Ishikawa (cell line): ENCODE data around the gene KDM5B.

Experiments
- CEBPB ChIP-seq: IDR thresholded peaks from 2 replicates; pipeline ENCODE4 v1.6.1; 2012
- CREB1 ChIP-seq: IDR thresholded peaks from 2 replicates; pipeline ENCODE4 v1.6.1; 2012; ENCODE audit warnings: low read depth
- EGR1 ChIP-seq: IDR thresholded peaks from 2 replicates; pipeline ENCODE4 v1.6.1; 2012
- EP300 ChIP-seq: IDR thresholded peaks from 2 replicates; pipeline ENCODE4 v1.6.1; 2012; ENCODE audit warnings: borderline replicate concordance
- FOXM1 ChIP-seq: IDR thresholded peaks from 2 replicates; pipeline ENCODE4 v1.6.1; 2012; ENCODE audit warnings: low read depth, borderline replicate concordance
- NFIC ChIP-seq: IDR thresholded peaks from 2 replicates; pipeline ENCODE4 v1.6.1; 2012
- RAD21 ChIP-seq: IDR thresholded peaks from 2 replicates; pipeline ENCODE4 v1.6.1; 2012; ENCODE audit warnings: low read depth
- TAF1 ChIP-seq: IDR thresholded peaks from 2 replicates; pipeline ENCODE4 v1.6.1; 2012; ENCODE audit warnings: low read depth, mild to moderate bottlenecking
- TCF12 ChIP-seq: IDR thresholded peaks from 2 replicates; pipeline ENCODE4 v1.6.1; 2012; ENCODE audit warnings: low read depth
- TEAD4 ChIP-seq: IDR thresholded peaks from 2 replicates; pipeline ENCODE4 v1.6.1; 2012
- YY1 ChIP-seq: IDR thresholded peaks from 2 replicates; pipeline ENCODE4 v1.6.1; 2012; ENCODE audit warnings: low read depth
- ZBTB7A ChIP-seq: IDR thresholded peaks from 2 replicates; pipeline ENCODE4 v1.6.1; 2012; ENCODE audit warnings: low read depth
- TF ChIP-seq, protein P1 (sequence below): IDR thresholded peaks from 2 replicates; pipeline ENCODE4 v1.6.1; 2012; ENCODE audit warnings: low read depth, mild to moderate bottlenecking
- TF ChIP-seq, protein P2 (sequence below): IDR thresholded peaks from 2 replicates; pipeline ENCODE4 v1.6.1; 2012
- TF ChIP-seq, protein P3 (sequence below): IDR thresholded peaks from 2 replicates; pipeline ENCODE4 v1.6.1; 2012

KDM5B gene

DNA sequence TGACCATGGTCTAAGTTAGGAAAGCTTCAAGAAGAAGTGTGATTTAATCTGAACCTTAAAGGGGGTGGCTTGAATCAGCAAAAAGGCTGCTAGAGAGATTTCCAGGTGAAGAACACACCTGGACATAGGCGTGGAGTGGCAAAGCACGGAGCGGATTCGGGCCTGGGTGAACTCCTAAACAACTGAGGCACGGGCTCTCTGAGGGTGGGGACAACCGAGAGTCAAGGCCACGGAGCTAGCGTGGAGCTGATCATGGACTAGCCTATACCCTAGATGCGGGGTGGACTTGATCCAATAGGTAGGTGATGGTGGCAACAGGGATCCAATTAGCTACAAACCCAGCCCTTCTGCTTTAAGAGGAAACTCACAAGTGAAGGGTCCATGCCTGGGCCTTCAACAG, 125.7 kb downstream of the KDM5B start:
- no peak for TF ChIP-seq EP300
- no peak for TF ChIP-seq YY1
- no peak for TF ChIP-seq ZBTB7A
- TF ChIP-seq, protein P1, sequence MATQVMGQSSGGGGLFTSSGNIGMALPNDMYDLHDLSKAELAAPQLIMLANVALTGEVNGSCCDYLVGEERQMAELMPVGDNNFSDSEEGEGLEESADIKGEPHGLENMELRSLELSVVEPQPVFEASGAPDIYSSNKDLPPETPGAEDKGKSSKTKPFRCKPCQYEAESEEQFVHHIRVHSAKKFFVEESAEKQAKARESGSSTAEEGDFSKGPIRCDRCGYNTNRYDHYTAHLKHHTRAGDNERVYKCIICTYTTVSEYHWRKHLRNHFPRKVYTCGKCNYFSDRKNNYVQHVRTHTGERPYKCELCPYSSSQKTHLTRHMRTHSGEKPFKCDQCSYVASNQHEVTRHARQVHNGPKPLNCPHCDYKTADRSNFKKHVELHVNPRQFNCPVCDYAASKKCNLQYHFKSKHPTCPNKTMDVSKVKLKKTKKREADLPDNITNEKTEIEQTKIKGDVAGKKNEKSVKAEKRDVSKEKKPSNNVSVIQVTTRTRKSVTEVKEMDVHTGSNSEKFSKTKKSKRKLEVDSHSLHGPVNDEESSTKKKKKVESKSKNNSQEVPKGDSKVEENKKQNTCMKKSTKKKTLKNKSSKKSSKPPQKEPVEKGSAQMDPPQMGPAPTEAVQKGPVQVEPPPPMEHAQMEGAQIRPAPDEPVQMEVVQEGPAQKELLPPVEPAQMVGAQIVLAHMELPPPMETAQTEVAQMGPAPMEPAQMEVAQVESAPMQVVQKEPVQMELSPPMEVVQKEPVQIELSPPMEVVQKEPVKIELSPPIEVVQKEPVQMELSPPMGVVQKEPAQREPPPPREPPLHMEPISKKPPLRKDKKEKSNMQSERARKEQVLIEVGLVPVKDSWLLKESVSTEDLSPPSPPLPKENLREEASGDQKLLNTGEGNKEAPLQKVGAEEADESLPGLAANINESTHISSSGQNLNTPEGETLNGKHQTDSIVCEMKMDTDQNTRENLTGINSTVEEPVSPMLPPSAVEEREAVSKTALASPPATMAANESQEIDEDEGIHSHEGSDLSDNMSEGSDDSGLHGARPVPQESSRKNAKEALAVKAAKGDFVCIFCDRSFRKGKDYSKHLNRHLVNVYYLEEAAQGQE: no peak
- no peak for TF ChIP-seq RAD21
- TF ChIP-seq, protein P2, sequence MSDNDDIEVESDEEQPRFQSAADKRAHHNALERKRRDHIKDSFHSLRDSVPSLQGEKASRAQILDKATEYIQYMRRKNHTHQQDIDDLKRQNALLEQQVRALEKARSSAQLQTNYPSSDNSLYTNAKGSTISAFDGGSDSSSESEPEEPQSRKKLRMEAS: no peak
- no peak for TF ChIP-seq FOXM1
- no peak for TF ChIP-seq TCF12
- TF ChIP-seq CREB1: no peak
- TF ChIP-seq CEBPB: no peak
- TF ChIP-seq TAF1: no peak
- TF ChIP-seq, protein P3, sequence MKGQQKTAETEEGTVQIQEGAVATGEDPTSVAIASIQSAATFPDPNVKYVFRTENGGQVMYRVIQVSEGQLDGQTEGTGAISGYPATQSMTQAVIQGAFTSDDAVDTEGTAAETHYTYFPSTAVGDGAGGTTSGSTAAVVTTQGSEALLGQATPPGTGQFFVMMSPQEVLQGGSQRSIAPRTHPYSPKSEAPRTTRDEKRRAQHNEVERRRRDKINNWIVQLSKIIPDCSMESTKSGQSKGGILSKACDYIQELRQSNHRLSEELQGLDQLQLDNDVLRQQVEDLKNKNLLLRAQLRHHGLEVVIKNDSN: no peak
- TF ChIP-seq TEAD4: no peak
- no peak for TF ChIP-seq EGR1
- no peak for TF ChIP-seq NFIC

DNA sequence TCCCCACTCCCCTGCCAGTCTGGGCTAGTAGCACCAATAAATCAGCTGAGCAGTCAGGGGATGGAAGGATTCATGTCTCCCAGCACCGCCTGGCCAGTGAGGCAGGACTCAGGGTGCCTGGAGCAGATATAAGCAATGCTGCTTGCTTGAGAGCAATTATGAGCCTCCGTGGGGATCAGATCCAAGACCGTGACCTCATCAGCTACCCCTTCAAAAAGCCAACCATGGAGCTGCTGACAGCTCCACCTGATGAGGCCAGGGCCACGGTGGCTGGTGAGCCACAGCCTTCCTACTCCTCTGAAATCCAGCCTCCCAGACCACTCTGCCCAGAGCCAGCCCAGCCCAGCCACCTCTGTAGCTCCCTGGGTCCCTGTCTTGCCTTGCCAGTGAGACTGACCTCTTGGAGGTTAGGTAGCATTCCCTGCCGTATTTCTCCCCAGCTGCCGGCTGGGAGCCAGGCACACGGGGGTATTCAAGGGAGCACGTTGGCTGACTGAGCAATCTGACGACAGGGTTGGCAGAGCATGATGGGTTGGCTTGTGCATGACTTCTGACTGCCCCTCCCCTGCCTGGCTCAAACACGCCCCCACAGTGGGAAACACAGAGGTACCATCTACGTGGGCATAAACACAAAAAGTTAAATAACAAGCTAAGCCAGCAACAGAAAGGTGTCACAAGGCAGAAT, 126.3 kb downstream of the KDM5B start:
- TF ChIP-seq FOXM1: no peak

DNA sequence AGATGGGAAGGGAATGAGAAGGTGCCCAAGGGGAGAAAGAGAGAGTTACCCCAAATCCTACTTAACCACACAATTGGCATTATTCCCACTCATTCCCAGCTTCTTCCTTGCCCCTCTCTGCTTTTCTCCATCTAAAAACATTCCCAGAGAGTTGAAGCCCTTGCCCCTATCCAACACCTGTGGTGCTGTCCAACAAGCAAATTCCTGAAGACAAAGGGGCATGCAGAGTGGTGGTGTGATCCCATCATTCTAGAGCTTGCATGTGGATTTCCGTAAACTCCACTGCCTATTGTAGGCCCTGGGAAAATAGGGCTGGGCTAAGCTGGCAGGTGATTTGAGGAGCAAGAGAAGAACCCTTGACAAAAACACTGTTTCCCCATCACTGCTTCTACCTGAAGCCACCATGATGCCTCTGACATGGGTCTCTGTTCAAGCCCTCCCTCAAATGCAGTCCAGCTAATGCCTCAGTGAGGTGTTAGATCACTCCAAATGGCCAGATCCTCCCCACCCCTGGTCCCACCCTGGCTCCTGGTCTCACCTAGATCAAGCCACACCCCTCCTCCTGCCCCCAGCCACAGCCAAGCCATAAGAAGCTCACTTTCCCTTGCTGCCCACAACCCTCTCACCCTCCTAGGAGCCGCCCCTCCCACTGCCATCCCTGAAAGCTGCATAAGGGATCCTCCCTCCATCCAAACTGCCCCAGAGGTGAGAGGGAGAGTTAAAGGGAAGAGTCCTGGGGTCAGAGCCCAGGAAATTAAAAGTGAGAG, 127.5 kb downstream of the KDM5B start:
- TF ChIP-seq, protein P1: peak; percentile 89
- no peak for TF ChIP-seq FOXM1

DNA sequence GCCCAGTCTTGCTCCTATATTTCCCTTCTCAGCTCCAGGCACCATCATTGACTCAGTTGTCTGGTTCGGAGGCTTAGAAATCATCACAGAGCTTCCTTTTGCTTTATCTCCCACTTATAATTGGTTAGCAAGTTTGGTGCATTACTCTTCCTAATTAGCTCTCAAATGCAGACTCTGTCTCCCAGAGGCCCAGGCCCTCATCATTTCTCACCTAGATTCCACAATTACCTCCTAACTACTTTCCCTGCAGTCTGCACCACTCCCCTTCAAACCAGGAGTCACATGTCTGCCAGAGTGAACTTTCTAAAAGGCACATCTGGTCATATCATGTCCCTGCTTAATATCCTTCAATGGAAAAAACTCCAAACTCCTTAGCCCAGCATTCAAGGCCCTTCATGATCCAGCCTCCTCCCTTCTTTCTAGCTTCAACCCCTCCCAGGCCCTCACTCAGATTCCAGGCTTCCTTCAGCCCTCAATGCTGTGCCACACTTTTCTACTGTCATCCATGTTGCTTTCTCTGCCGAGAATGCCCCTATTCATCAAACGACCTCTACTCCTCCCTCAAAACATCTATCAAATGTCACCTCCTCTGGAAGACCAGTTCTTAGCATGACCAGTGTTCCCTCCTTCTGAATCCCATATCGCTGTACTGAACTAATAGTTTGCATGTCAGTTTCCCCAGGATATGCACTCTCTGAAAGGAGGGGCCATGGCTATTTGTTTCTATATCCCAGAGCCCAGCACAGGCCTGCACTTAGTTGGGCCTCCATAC, 128.6 kb downstream of the KDM5B start:
- TF ChIP-seq TCF12: no peak
- TF ChIP-seq, protein P1: no peak
- TF ChIP-seq, protein P3: no peak
- no peak for TF ChIP-seq YY1
- no peak for TF ChIP-seq CEBPB
- TF ChIP-seq, protein P2: no peak
- no peak for TF ChIP-seq CREB1
- no peak for TF ChIP-seq EP300
- TF ChIP-seq ZBTB7A: no peak
- no peak for TF ChIP-seq NFIC
- no peak for TF ChIP-seq FOXM1
- no peak for TF ChIP-seq RAD21
- no peak for TF ChIP-seq EGR1
- TF ChIP-seq TEAD4: no peak
- no peak for TF ChIP-seq TAF1
